BJ (cell line): ENCODE data around the gene CBFA2T2. TPM values are rescaled to one million over a fixed set of nuclear protein-coding genes. Genes with fewer than 3 reads are reported as not detected.

Experiments used
- CTCF ChIA-PET: fragments of 350-600 bp; formaldehyde crosslinking; extraction: SDS; loops from one replicate; lab custom pipeline; 2021; ENCODE audit warnings: antibody characterized with exemption, inconsistent platforms; lab: Yijun Ruan, JAX
- POLR2A ChIA-PET: fragments of 300-600 bp; sonication (Branson Sonifier 250); formaldehyde crosslinking; extraction: SDS; loops from one replicate; lab custom pipeline; 2021; ENCODE audit warnings: antibody characterized with exemption; lab: Charles Lee
- DNase-seq: peaks from one replicate; pipeline ENCODE4 v3.0.0-alpha.2; 2011; ENCODE audit warnings: low read depth
- H3K27me3 ChIP-seq: 2 replicates; pipeline ENCODE4 v1.6.0; 2011; ENCODE audit warnings: low read length; ENCODE audit not compliant: control insufficient read depth, insufficient read depth
- H3K36me3 ChIP-seq: 2 replicates; pipeline ENCODE4 v1.5.1; 2011; ENCODE audit warnings: low read length; ENCODE audit not compliant: control insufficient read depth, insufficient read depth
- H3K4me3 ChIP-seq: 2 replicates; pipeline ENCODE4 v1.5.1; 2011; ENCODE audit warnings: low read depth, mild to moderate bottlenecking, control low read depth, low read length
- CTCF ChIP-seq: IDR thresholded peaks from 2 replicates; pipeline ENCODE4 v1.5.1; 2011; ENCODE audit warnings: low read depth, mild to moderate bottlenecking, control low read depth, inconsistent platforms, low read length, moderate library complexity; ENCODE audit not compliant: insufficient read depth
- polyA plus RNA-seq: library from polyadenylated mRNA; depleted of rRNA; stranded (reverse); fragments of >200 nt; gene quantifications from 2 replicates; pipeline ENCODE4 v1.2.3, GENCODE V29; 2011

Gene CBFA2T2
- polyA plus RNA-seq, 1 experiment, result 7.6 TPM

GRCh38 chr20:33675136-33675959, 185.5 kb downstream of the CBFA2T2 start:
- TF ChIP-seq CTCF, result no peak
- Histone ChIP-seq H3K36me3 (peaks cover 1% of the 10 kb centered on the region; the same call in 1 of the 2 replicates), H3K4me3 (peak overlapping the region; percentile 69), H3K27me3 (no peaks in the 10 kb centered on the region)
- DNase-seq, result no peak
- ChIA-PET CTCF (interaction anchor here (0.6 to 2.2 kb wide), 4 partner anchors 9 to 151 kb away, joined by 3 to 9 read pairs (median 4); partner anchors contain the start of gene ACTL10), POLR2A (interaction anchor here (0.6 kb wide), 1 partner anchor 10 kb away, joined by 4 read pairs; no protein-coding TSS in a partner anchor)

GRCh38 chr20:33676121-33676520, 186.2 kb downstream of the CBFA2T2 start:
- no peak for DNase-seq
- no peak for TF ChIP-seq CTCF
- ChIA-PET POLR2A (no interaction called here), CTCF (interaction anchor here (1.7 to 2.2 kb wide), 2 partner anchors 9 kb away, joined by 4 to 9 read pairs; partner anchors contain the start of gene ACTL10)
- Histone ChIP-seq H3K36me3 (no peaks in the 10 kb centered on the region; the same call in 1 of the 2 replicates), H3K4me3 (no peak overlapping the region), H3K27me3 (no peaks in the 10 kb centered on the region)

- H3K36me3 ChIP-seq, result no peaks in the 10 kb centered on the region
- no peak overlapping the region for H3K4me3 ChIP-seq
- H3K27me3 ChIP-seq, result no peaks in the 10 kb centered on the region
- no peak for DNase-seq
- POLR2A ChIA-PET, result no interaction called here
- TF ChIP-seq CTCF, result no peak
- CTCF ChIA-PET, result interaction anchor here (2.2 kb wide), 1 partner anchor 10 kb away, joined by 9 read pairs; the partner anchor contains the start of gene ACTL10
Observed at GRCh38 chr20:33676652-33677645, 187.1 kb downstream of the CBFA2T2 start.

- no peak for DNase-seq
- no peak for TF ChIP-seq CTCF
- CTCF ChIA-PET, result no interaction called here
- no peaks in the 10 kb centered on the region for H3K27me3 ChIP-seq
- H3K36me3 ChIP-seq, result no peaks in the 10 kb centered on the region
- POLR2A ChIA-PET, result no interaction called here
- H3K4me3 ChIP-seq, result no peak overlapping the region
Observed at GRCh38 chr20:33677991-33678702, 188.3 kb downstream of the CBFA2T2 start.
